KMS-11 (cell line): ENCODE data around the gene PRXL2B.

ENCODE experiments used
- H2AFZ ChIP-seq: fragments of 200-600 bp; sonication (generic); 2 replicates; pipeline ENCODE4 v1.6.1; 2016; ENCODE audit warnings: antibody characterized with exemption, mixed run types, low read depth
- H3K27ac ChIP-seq: fragments of 200-600 bp; sonication (generic); 2 replicates; pipeline ENCODE4 v1.6.1; 2016; ENCODE audit warnings: mild to moderate bottlenecking, mixed run types
- H3K27me3 ChIP-seq: fragments of 200-600 bp; sonication (generic); 2 replicates; pipeline ENCODE4 v1.6.1; 2017; ENCODE audit warnings: mild to moderate bottlenecking, low read depth, mixed run types, moderate library complexity; ENCODE audit not compliant: insufficient read depth
- H3K36me3 ChIP-seq: fragments of 200-600 bp; sonication (generic); 2 replicates; pipeline ENCODE4 v1.6.1; 2017; ENCODE audit warnings: mild to moderate bottlenecking, mixed run types; ENCODE audit not compliant: insufficient read depth
- H3K4me1 ChIP-seq: fragments of 200-600 bp; sonication (generic); 2 replicates; pipeline ENCODE4 v1.6.1; 2016; ENCODE audit warnings: mild to moderate bottlenecking, low read depth, mixed run types; ENCODE audit not compliant: poor library complexity, severe bottlenecking
- H3K4me2 ChIP-seq: fragments of 200-600 bp; sonication (generic); 2 replicates; pipeline ENCODE4 v1.7.0; 2016; ENCODE audit warnings: mild to moderate bottlenecking, mixed run types
- H3K4me3 ChIP-seq: fragments of 200-600 bp; sonication (generic); IDR thresholded peaks from 2 replicates; pipeline ENCODE4 v1.6.1; 2017; ENCODE audit warnings: low read depth, low read length, mixed read lengths; ENCODE audit not compliant: insufficient read depth
- H3K79me2 ChIP-seq: fragments of 200-600 bp; sonication (generic); 2 replicates; pipeline ENCODE4 v1.6.1; 2016; ENCODE audit warnings: low read depth, mixed run types; ENCODE audit not compliant: insufficient read depth
- H3K9ac ChIP-seq: fragments of 200-600 bp; sonication (generic); 2 replicates; pipeline ENCODE4 v1.6.1; 2016; ENCODE audit warnings: mild to moderate bottlenecking, mixed run types
- H4K20me1 ChIP-seq: fragments of 200-600 bp; sonication (generic); 2 replicates; pipeline ENCODE4 v1.6.1; 2016; ENCODE audit warnings: mild to moderate bottlenecking, mixed run types; ENCODE audit not compliant: insufficient read depth
- CTCF ChIP-seq: fragments of 200-600 bp; sonication (generic); conservative IDR thresholded peaks from 2 replicates; pipeline ENCODE4 v1.6.1; 2017; ENCODE audit warnings: low read depth, mild to moderate bottlenecking, antibody characterized with exemption, low read length, moderate library complexity, mixed read lengths

PRXL2B gene

GRCh38 chr1:2606396-2606880 is 19.9 kb downstream of the PRXL2B start:
- TF ChIP-seq CTCF = no peak
- H3K36me3 ChIP-seq = no peaks in the 10 kb centered on the region
- H3K9ac ChIP-seq = no peak overlapping the region
- no peak overlapping the region for H3K4me2 ChIP-seq
- H3K4me3 ChIP-seq = no peak overlapping the region
- H3K27me3 ChIP-seq = peaks cover 76% of the 10 kb centered on the region
- H3K79me2 ChIP-seq = no peaks in the 10 kb centered on the region
- no peaks in the 10 kb centered on the region for H4K20me1 ChIP-seq
- H3K27ac ChIP-seq = no peak overlapping the region
- no peak overlapping the region for H2AFZ ChIP-seq
- no peaks in the 10 kb centered on the region for H3K4me1 ChIP-seq

DNA sequence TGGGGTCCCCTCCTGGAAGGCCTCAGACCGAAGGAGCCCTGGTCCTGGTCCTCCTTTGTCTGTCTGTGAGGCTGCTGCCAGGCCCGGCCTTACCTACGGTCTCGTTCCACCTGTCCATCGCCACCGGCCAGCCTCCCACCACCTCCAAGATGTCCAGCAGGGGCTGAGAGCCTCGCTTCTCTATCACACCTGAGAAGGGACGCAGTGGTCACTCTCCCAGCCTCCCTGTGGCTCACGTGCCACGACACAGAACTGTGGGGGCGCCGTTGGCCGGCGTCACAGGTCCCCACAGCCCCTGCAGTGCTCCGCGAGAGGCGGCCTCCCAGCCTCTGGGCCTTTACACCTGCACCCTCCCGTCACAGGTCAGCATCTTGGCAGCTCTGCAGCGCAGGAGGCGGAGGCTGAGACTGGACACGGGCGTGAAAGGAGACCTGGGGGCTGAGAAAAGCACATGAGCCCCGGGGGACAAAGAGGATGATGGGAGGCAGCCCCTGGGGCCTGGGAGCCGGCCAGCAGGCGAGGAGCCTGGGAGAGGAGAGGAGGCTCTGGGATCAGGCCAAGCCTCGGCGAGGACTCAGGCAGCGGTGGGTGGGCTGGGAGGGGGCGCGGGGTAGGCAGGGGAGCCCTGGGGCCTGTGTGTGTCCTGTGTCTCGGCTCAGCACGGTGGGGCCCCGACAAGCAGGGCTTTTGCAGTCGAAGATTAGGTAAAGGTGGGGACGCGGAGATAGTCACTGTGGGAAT is 20.5 kb downstream of the PRXL2B start:
- Histone ChIP-seq H3K27me3 (peaks cover 72% of the 10 kb centered on the region), H3K4me2 (no peak overlapping the region), H3K36me3 (no peaks in the 10 kb centered on the region), H4K20me1 (no peaks in the 10 kb centered on the region), H3K27ac (no peak overlapping the region), H3K9ac (no peak overlapping the region), H3K4me3 (no peak overlapping the region), H2AFZ (no peak overlapping the region), H3K79me2 (no peaks in the 10 kb centered on the region), H3K4me1 (no peaks in the 10 kb centered on the region)
- no peak for TF ChIP-seq CTCF

DNA sequence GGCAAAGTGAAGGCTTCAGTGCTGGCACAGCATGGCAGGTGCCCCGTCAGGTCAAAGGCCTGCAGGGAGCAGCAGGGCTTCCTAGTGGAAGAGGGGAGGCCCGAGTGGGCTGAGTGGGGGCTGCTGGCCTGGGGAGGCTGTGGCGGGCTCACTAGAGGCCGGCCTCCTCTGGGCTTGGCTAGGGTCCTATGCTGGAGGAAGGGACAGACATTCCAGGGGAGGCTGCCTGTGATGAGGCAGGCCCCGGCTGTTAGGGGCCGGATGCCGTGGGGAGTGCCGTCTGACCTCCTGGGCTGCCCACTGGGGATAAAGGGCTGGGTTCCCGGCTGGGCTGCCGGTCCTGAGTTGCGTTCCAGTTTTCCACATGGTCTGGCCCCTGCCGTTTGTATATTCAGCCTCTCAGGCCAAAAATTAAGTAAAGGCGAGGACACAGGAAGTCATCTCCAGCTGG is 21.1 kb downstream of the PRXL2B start:
- peaks cover 68% of the 10 kb centered on the region for H3K27me3 ChIP-seq
- H3K4me2 ChIP-seq = no peak overlapping the region
- no peaks in the 10 kb centered on the region for H3K36me3 ChIP-seq
- H3K27ac ChIP-seq = no peak overlapping the region
- H3K4me3 ChIP-seq = no peak overlapping the region
- no peaks in the 10 kb centered on the region for H4K20me1 ChIP-seq
- no peaks in the 10 kb centered on the region for H3K79me2 ChIP-seq
- H2AFZ ChIP-seq = no peak overlapping the region
- no peak for TF ChIP-seq CTCF
- H3K4me1 ChIP-seq = no peaks in the 10 kb centered on the region
- no peak overlapping the region for H3K9ac ChIP-seq

- Histone ChIP-seq H3K36me3 (no peaks in the 10 kb centered on the region), H3K27me3 (peaks cover 71% of the 10 kb centered on the region), H2AFZ (no peak overlapping the region), H3K4me3 (no peak overlapping the region), H4K20me1 (no peaks in the 10 kb centered on the region), H3K9ac (no peak overlapping the region), H3K4me2 (no peak overlapping the region), H3K4me1 (no peaks in the 10 kb centered on the region), H3K27ac (no peak overlapping the region), H3K79me2 (no peaks in the 10 kb centered on the region)
- TF ChIP-seq CTCF = no peak
Measured at GRCh38 chr1:2609319-2610035, 22.9 kb downstream of the PRXL2B start.
